H9 (cell line): ENCODE data around the gene NAB2. TPM values are rescaled to one million over a fixed set of nuclear protein-coding genes. Genes with fewer than 3 reads are reported as not detected.

Experiments
- DNase-seq: peaks from one replicate; pipeline ENCODE4 v3.0.0-alpha.2; 2017
- H2AFZ ChIP-seq: one replicate; pipeline ENCODE4 v1.6.1; 2013; ENCODE audit warnings: mild to moderate bottlenecking, low read length, control low read depth, moderate library complexity
- H2AK5ac ChIP-seq: 2 replicates; pipeline ENCODE4 v1.6.1; 2013; ENCODE audit warnings: low read length, control low read depth, mixed read lengths; ENCODE audit not compliant: insufficient read length
- H2BK120ac ChIP-seq: one replicate; pipeline ENCODE4 v1.6.1; 2013; ENCODE audit warnings: low read depth, mild to moderate bottlenecking, low read length, control low read depth, inconsistent platforms; ENCODE audit not compliant: poor library complexity, severe bottlenecking
- H2BK12ac ChIP-seq: 2 replicates; pipeline ENCODE4 v1.6.1; 2013; ENCODE audit warnings: low read length, control low read depth, mixed read lengths, low read depth; ENCODE audit not compliant: insufficient read length
- H2BK15ac ChIP-seq: 2 replicates; pipeline ENCODE4 v1.6.1; 2013; ENCODE audit warnings: low read depth, low read length, control low read depth
- H2BK20ac ChIP-seq: one replicate; pipeline ENCODE4 v1.6.1; 2013; ENCODE audit warnings: low read depth, mild to moderate bottlenecking, low read length, control low read depth, inconsistent platforms; ENCODE audit not compliant: poor library complexity, severe bottlenecking
- H2BK5ac ChIP-seq: 2 replicates; pipeline ENCODE4 v1.6.1; 2013; ENCODE audit warnings: low read length, control low read depth, mixed read lengths; ENCODE audit not compliant: insufficient read length
- H3K14ac ChIP-seq: 2 replicates; pipeline ENCODE4 v1.6.1; 2013; ENCODE audit warnings: low read length, control low read depth; ENCODE audit not compliant: insufficient read depth
- H3K18ac ChIP-seq: 2 replicates; pipeline ENCODE4 v1.6.1; 2013; ENCODE audit warnings: low read depth, mild to moderate bottlenecking, mixed read lengths, low read length, control low read depth; ENCODE audit not compliant: insufficient read length
- H3K23ac ChIP-seq: 2 replicates; pipeline ENCODE4 v1.6.1; 2013; ENCODE audit warnings: low read length, control low read depth, mixed read lengths, low read depth; ENCODE audit not compliant: insufficient read length
- H3K23me2 ChIP-seq: 2 replicates; pipeline ENCODE4 v1.6.1; 2013; ENCODE audit warnings: low read depth, mild to moderate bottlenecking, mixed read lengths, low read length, control low read depth; ENCODE audit not compliant: insufficient read length, poor library complexity, severe bottlenecking
- H3K27ac ChIP-seq: 2 replicates; pipeline ENCODE4 v1.5.1; 2013; ENCODE audit warnings: low read length, control low read depth, mixed read lengths, low read depth; ENCODE audit not compliant: insufficient read length
- H3K27me3 ChIP-seq: 2 replicates; pipeline ENCODE4 v1.6.1; 2013; ENCODE audit warnings: low read length, control low read depth, inconsistent platforms; ENCODE audit not compliant: insufficient read depth
- H3K4ac ChIP-seq: 2 replicates; pipeline ENCODE4 v1.6.1; 2013; ENCODE audit warnings: low read depth, mild to moderate bottlenecking, control low read depth, inconsistent platforms, low read length, moderate library complexity
- H3K4me1 ChIP-seq: 2 replicates; pipeline ENCODE4 v1.6.1; 2013; ENCODE audit warnings: low read length, control low read depth, inconsistent platforms; ENCODE audit not compliant: insufficient read depth
- H3K4me2 ChIP-seq: 2 replicates; pipeline ENCODE4 v1.6.1; 2013; ENCODE audit warnings: low read length, control low read depth, mixed read lengths; ENCODE audit not compliant: insufficient read length, insufficient read depth
- H3K56ac ChIP-seq: 2 replicates; pipeline ENCODE4 v1.6.1; 2013; ENCODE audit warnings: low read depth, mild to moderate bottlenecking, mixed read lengths, low read length, control low read depth; ENCODE audit not compliant: insufficient read length
- H3K79me1 ChIP-seq: 2 replicates; pipeline ENCODE4 v1.6.1; 2013; ENCODE audit warnings: low read depth, mild to moderate bottlenecking, moderate library complexity, low read length, control low read depth, inconsistent platforms; ENCODE audit not compliant: insufficient read depth, poor library complexity, severe bottlenecking
- H3K79me2 ChIP-seq: 2 replicates; pipeline ENCODE4 v1.6.1; 2013; ENCODE audit warnings: low read length, control low read depth, inconsistent platforms; ENCODE audit not compliant: insufficient read depth
- H3K9ac ChIP-seq: 2 replicates; pipeline ENCODE4 v1.6.1; 2013; ENCODE audit warnings: low read length, control low read depth, mixed read lengths; ENCODE audit not compliant: insufficient read length; ENCODE audit errors: extremely low read depth
- H3K9me3 ChIP-seq: one replicate; pipeline ENCODE4 v1.6.1; 2013; ENCODE audit warnings: low read depth, low read length, inconsistent platforms; ENCODE audit not compliant: control insufficient read depth
- H3T11ph ChIP-seq: one replicate; pipeline ENCODE4 v1.6.1; 2013; ENCODE audit warnings: mild to moderate bottlenecking, low read length, control low read depth, inconsistent platforms
- H4K20me1 ChIP-seq: one replicate; pipeline ENCODE4 v1.6.1; 2013; ENCODE audit not compliant: control insufficient read depth, insufficient read length, insufficient read depth
- H4K5ac ChIP-seq: 2 replicates; pipeline ENCODE4 v1.6.1; 2013; ENCODE audit warnings: low read depth, mild to moderate bottlenecking, mixed read lengths, low read length, control low read depth; ENCODE audit not compliant: insufficient read length
- H4K8ac ChIP-seq: replicated peaks from 2 replicates; pipeline ENCODE4 v1.6.1; 2013; ENCODE audit warnings: low read length, control low read depth, mixed read lengths, low read depth; ENCODE audit not compliant: insufficient read length
- H4K91ac ChIP-seq: 2 replicates; pipeline ENCODE4 v1.6.1; 2013; ENCODE audit warnings: low read depth, mild to moderate bottlenecking, moderate library complexity, mixed read lengths, low read length, control low read depth; ENCODE audit not compliant: insufficient read length
- H3K27ac Mint-ChIP-seq, 3 experiments: 2 replicates in 2 of 3; 3 replicates in 1 of 3; pipeline ENCODE4 v1.8.0; 2020 to 2021; ENCODE audit warnings: mixed read lengths in 3 of 3, mild to moderate bottlenecking in 1 of 3, moderate library complexity in 1 of 3
- H3K27me3 Mint-ChIP-seq: 2 replicates; pipeline ENCODE4 v1.8.0; 2021; ENCODE audit warnings: low read depth, mild to moderate bottlenecking, moderate library complexity, mixed read lengths
- H3K36me3 Mint-ChIP-seq, 3 experiments: 2 replicates in 2 of 3; 3 replicates in 1 of 3; pipeline ENCODE4 v1.8.0; 2020 to 2021; ENCODE audit warnings: low read depth in 3 of 3, mixed read lengths in 3 of 3; ENCODE audit not compliant: insufficient read depth in 1 of 3
- H3K4me1 Mint-ChIP-seq, 2 experiments: 2 replicates each; pipeline ENCODE4 v1.8.0; 2020; ENCODE audit warnings: mixed read lengths in 2 of 2
- H3K4me3 Mint-ChIP-seq, 2 experiments: 2 replicates in 1 of 2; 3 replicates in 1 of 2; pipeline ENCODE4 v1.8.0; 2020 to 2021; ENCODE audit warnings: mild to moderate bottlenecking in 2 of 2, mixed read lengths in 2 of 2, moderate library complexity in 1 of 2
- H3K9me3 Mint-ChIP-seq, 2 experiments: 2 replicates in 1 of 2; 3 replicates in 1 of 2; pipeline ENCODE4 v1.8.0; 2020; ENCODE audit warnings: mild to moderate bottlenecking in 2 of 2, mixed read lengths in 2 of 2, moderate library complexity in 1 of 2
- WGBS: extraction: QIAGEN DNeasy Blood & Tissue Kit; methylation state at CpG from one replicate; pipeline ENCODE4 v1.1.7; 2013; ENCODE audit warnings: missing lambda C conversion rate, low lambda C conversion rate, mixed read lengths; ENCODE audit not compliant: insufficient read length; ENCODE audit errors: extremely low coverage; 5-methylcytosine and 5-hydroxymethylcytosine counted together
- total RNA-seq: library from RNA; stranded (reverse); gene quantifications from 2 replicates; pipeline ENCODE4 v1.2.1, GENCODE V29; 2021
- TF ChIP-seq, protein P1 (sequence below): fragments of 200-600 bp; sonication (generic); conservative IDR thresholded peaks from 3 replicates; pipeline ENCODE4 v1.8.0; 2021; ENCODE audit warnings: antibody characterized with exemption, mild to moderate bottlenecking

Gene NAB2
- total RNA-seq, 1 experiment from 2014 or later: 67.8 TPM

DNA sequence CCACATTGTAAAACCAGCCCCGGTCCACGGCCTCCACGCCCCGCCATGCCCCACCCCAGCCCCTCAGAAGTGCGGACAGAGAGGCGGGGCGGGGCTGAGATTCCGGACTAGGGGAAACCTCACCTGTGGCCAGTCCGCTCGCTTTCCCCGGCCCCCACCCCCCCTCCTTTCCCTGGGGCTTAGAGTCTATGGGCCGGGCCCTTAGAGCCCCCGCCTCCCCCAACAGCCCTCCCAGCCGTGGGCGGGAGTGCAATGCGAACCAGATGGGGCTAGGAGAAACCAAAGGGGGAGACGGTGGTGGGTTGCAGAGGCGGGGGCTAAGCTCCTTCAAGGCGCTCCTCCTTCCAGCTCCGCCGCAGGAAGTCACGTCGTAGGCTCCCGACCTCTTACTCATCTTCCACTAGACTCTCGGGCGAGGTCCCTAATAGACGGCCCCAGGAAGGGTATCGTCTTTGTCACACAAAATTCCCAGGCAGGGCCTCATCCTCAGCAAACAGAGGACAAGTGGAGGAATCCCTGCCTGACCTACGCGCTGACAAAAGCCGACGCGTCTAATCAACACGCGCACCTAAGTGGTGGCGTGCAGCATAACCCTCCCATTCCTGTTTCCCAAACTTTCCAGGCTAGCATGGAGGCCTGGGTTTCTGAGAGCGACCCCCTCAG, 1.1 kb upstream of the NAB2 start:
- H3T11ph ChIP-seq: no peak overlapping the region
- no peaks in the 10 kb centered on the region for H3K27me3 ChIP-seq
- no peak overlapping the region for H2AFZ ChIP-seq
- TF ChIP-seq, protein P1, sequence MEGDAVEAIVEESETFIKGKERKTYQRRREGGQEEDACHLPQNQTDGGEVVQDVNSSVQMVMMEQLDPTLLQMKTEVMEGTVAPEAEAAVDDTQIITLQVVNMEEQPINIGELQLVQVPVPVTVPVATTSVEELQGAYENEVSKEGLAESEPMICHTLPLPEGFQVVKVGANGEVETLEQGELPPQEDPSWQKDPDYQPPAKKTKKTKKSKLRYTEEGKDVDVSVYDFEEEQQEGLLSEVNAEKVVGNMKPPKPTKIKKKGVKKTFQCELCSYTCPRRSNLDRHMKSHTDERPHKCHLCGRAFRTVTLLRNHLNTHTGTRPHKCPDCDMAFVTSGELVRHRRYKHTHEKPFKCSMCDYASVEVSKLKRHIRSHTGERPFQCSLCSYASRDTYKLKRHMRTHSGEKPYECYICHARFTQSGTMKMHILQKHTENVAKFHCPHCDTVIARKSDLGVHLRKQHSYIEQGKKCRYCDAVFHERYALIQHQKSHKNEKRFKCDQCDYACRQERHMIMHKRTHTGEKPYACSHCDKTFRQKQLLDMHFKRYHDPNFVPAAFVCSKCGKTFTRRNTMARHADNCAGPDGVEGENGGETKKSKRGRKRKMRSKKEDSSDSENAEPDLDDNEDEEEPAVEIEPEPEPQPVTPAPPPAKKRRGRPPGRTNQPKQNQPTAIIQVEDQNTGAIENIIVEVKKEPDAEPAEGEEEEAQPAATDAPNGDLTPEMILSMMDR: no peak
- Mint-ChIP-seq H3K9me3 (no peaks in the 10 kb centered on the region; a peak in 1 of 5 replicates), H3K27ac (peak overlapping the region; percentile 97 to 100 (median 98)), H3K4me3 (peak overlapping the region; percentile 79 to 91), H3K27me3 (no peaks in the 10 kb centered on the region), H3K4me1 (peaks cover 41 to 47% of the 10 kb centered on the region in 2 experiments), H3K36me3 (peaks cover 9 to 29% (median 28%) of the 10 kb centered on the region in 3 experiments)
- H4K20me1 ChIP-seq: no peaks in the 10 kb centered on the region
- H3K79me2 ChIP-seq: no peaks in the 10 kb centered on the region; the same call in 1 of the 2 replicates
- H3K56ac ChIP-seq: no peak overlapping the region
- H2BK5ac ChIP-seq: no peak overlapping the region
- H4K5ac ChIP-seq: no peak overlapping the region
- peak overlapping the region; percentile 27 for H3K27ac ChIP-seq
- H3K4me1 ChIP-seq: no peaks in the 10 kb centered on the region
- no peak overlapping the region for H2BK120ac ChIP-seq
- peak overlapping the region; percentile 7; the same call in 1 of the 2 replicates for H3K14ac ChIP-seq
- WGBS: no CpG with 5 or more reads among the region's 37 CpGs
- peak overlapping the region; percentile 12 for H3K18ac ChIP-seq
- no peak overlapping the region for H2BK15ac ChIP-seq
- H3K23me2 ChIP-seq: peaks cover 9% of the 10 kb centered on the region
- no peak overlapping the region for H4K91ac ChIP-seq
- peak overlapping the region; percentile 5 for H3K9ac ChIP-seq
- H3K4me2 ChIP-seq: peak overlapping the region; percentile 63
- H4K8ac ChIP-seq: no peak overlapping the region
- no peaks in the 10 kb centered on the region for H3K79me1 ChIP-seq
- H2AK5ac ChIP-seq: no peak overlapping the region
- no peak overlapping the region for H3K23ac ChIP-seq
- H3K4ac ChIP-seq: no peak overlapping the region
- peak; percentile 98 for DNase-seq
- no peaks in the 10 kb centered on the region for H3K9me3 ChIP-seq
- no peak overlapping the region for H2BK20ac ChIP-seq
- no peak overlapping the region for H2BK12ac ChIP-seq
